ENCODE results near the gene HLA-E. TPM values are rescaled to one million over a fixed set of nuclear protein-coding genes. Genes with fewer than 3 reads are reported as not detected.

HLA-E gene
- total and polyA plus RNA-seq, 2 donors (not counting 3 experiments of a cell fraction or from before 2014, with no cell fraction given), result 271 to 298 TPM

DNA sequence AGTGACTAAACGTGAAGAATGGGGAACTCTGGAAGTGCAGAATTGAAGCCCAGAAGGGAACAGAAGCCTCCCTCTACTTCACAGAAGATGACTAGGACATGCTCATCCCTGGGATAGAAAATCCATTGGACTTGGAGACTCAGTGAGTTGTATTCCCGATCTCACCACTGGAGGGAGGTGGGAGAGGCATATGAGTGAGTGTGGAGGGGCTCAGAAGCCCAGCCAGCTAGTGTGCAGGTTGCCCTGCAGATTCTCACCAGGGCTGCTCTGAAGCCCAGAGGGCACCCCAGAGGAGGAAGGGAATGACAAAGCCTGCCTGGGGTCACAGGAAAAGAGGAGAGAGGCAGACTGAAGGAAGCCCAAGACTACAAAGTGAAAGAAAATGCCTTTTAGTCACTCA is 42.1 kb upstream of the HLA-E start:
- Histone ChIP-seq H3K9me1 (replicated peaks; ENCODE audit: control insufficient read depth, extremely low read depth, insufficient read depth, low read length) (no peaks in the 10 kb centered on the region), H3K4me2 (ENCODE audit: insufficient read depth, low read length) (no peak overlapping the region), H3K27me3 (ENCODE audit: control insufficient read depth in 2 of 2, insufficient read depth in 2 of 2, low read length in 2 of 2) (peaks cover 84 to 96% of the 10 kb centered on the region in 2 experiments), H2AFZ (ENCODE audit: low read depth, low read length) (no peak overlapping the region), H3K4me1 (ENCODE audit: control insufficient read depth, extremely low read depth, insufficient read depth, low read length) (no peaks in the 10 kb centered on the region), H3K36me3 (ENCODE audit: control insufficient read depth in 2 of 2, extremely low read depth in 1 of 2, insufficient read depth in 2 of 2, low read length in 2 of 2) (no peaks in the 10 kb centered on the region), H3K9me3 (replicated peaks; ENCODE audit: control insufficient read depth, insufficient read depth, low read length) (no peaks in the 10 kb centered on the region), H3K79me2 (ENCODE audit: control insufficient read depth, insufficient read depth, low read length) (no peaks in the 10 kb centered on the region), H3K27ac (ENCODE audit: insufficient read depth, low read depth, low read length) (no peak overlapping the region), H3K4me3 (replicated peaks in 1 of 3; ENCODE audit: insufficient read depth in 1 of 3, low read depth in 1 of 3, low read length in 3 of 3) (no peak overlapping the region), H3K9ac (replicated peaks; ENCODE audit: extremely low read depth, insufficient read depth, low read length) (no peak overlapping the region), H4K20me1 (replicated peaks; ENCODE audit: control insufficient read depth, extremely low read depth, insufficient read depth, low read length) (no peaks in the 10 kb centered on the region)
- dilution Hi-C loops (cut with MboI; ENCODE audit: extremely low pct_ligation_motif_present, low sequenced_read_pairs) (no loop called here), intact Hi-C loops (cut with micrococcal nuclease) (no loop called here)
- no TSS peak for BruUV-seq (replicated peaks)
- FAIRE-seq (no peak), DNase-seq (ENCODE audit: low read depth, low spot score) (peak; percentile 26)
- TF ChIP-seq GATA2 (IDR thresholded peaks at IDR 0.05; ENCODE audit: insufficient read depth, insufficient read length, low read depth, low read length), result no peak
- TF ChIP-seq CTCF (IDR thresholded peaks at IDR 0.05; ENCODE audit: extremely low read depth in 1 of 2, insufficient read depth in 1 of 2, low read depth in 1 of 2, low read length in 2 of 2), result peak; percentile 15 to 34
- ChIA-PET POLR2A (no interaction called here), CTCF (interaction anchor here (0.7 kb wide), 1 partner anchor 16 kb away, joined by 3 read pairs; no protein-coding TSS in a partner anchor)

GRCh38 chr6:30450548-30450908 is 38.8 kb upstream of the HLA-E start:
- Histone ChIP-seq H3K9ac (replicated peaks; ENCODE audit: extremely low read depth, insufficient read depth, low read length) (no peak overlapping the region), H3K79me2 (ENCODE audit: control insufficient read depth, insufficient read depth, low read length) (no peaks in the 10 kb centered on the region), H2AFZ (ENCODE audit: low read depth, low read length) (no peak overlapping the region), H4K20me1 (replicated peaks; ENCODE audit: control insufficient read depth, extremely low read depth, insufficient read depth, low read length) (no peaks in the 10 kb centered on the region), H3K9me1 (replicated peaks; ENCODE audit: control insufficient read depth, extremely low read depth, insufficient read depth, low read length) (no peaks in the 10 kb centered on the region), H3K4me3 (replicated peaks in 1 of 3; ENCODE audit: insufficient read depth in 1 of 3, low read depth in 1 of 3, low read length in 3 of 3) (no peak overlapping the region), H3K4me2 (ENCODE audit: insufficient read depth, low read length) (no peak overlapping the region), H3K4me1 (ENCODE audit: control insufficient read depth, extremely low read depth, insufficient read depth, low read length) (no peaks in the 10 kb centered on the region), H3K27me3 (ENCODE audit: control insufficient read depth in 2 of 2, insufficient read depth in 2 of 2, low read length in 2 of 2) (peaks cover 81 to 88% of the 10 kb centered on the region in 2 experiments), H3K27ac (ENCODE audit: insufficient read depth, low read depth, low read length) (no peak overlapping the region), H3K36me3 (ENCODE audit: control insufficient read depth in 2 of 2, extremely low read depth in 1 of 2, insufficient read depth in 2 of 2, low read length in 2 of 2) (no peaks in the 10 kb centered on the region), H3K9me3 (replicated peaks; ENCODE audit: control insufficient read depth, insufficient read depth, low read length) (no peaks in the 10 kb centered on the region)
- ChIA-PET CTCF (interaction anchor here (0.9 to 1.2 kb wide), 3 partner anchors 9 to 39 kb away, joined by 3 to 7 read pairs (median 3); no protein-coding TSS in a partner anchor), POLR2A (no interaction called here)
- dilution Hi-C loops (cut with MboI; ENCODE audit: extremely low pct_ligation_motif_present, low sequenced_read_pairs) (no loop called here), intact Hi-C loops (cut with micrococcal nuclease) (no loop called here)
- FAIRE-seq (no peak), DNase-seq (ENCODE audit: low read depth, low spot score) (no peak)
- no TSS peak for BruUV-seq (replicated peaks)
- TF ChIP-seq CTCF (IDR thresholded peaks at IDR 0.05; ENCODE audit: extremely low read depth in 1 of 2, insufficient read depth in 1 of 2, low read depth in 1 of 2, low read length in 2 of 2) (no peak), MAX (IDR thresholded peaks at IDR 0.05; ENCODE audit: insufficient read depth, insufficient read length) (no peak), JUN (IDR thresholded peaks at IDR 0.05; ENCODE audit: borderline replicate concordance, insufficient read depth, insufficient read length, low read depth) (no peak), EZH2 (IDR thresholded peaks at IDR 0.05; ENCODE audit: borderline replicate concordance, low read depth, low read length, severe bottlenecking) (no peak), FOS (IDR thresholded peaks at IDR 0.05; ENCODE audit: borderline replicate concordance, insufficient read depth, low read length) (no peak), MYC (IDR thresholded peaks at IDR 0.05; ENCODE audit: low read depth, low read length) (no peak), POLR2A (IDR thresholded peaks at IDR 0.05; ENCODE audit: low read depth, low read length) (no peak)
